Sigmoid colon (tissue), 4 donors: Measurements from ENCODE around the gene GPRASP3.

Source experiments
- POLR2AphosphoS5 ChIP-seq, 4 donors: sonication (generic); formaldehyde crosslinking; IDR thresholded peaks; one replicate each; pipeline ENCODE4 v1.6.1; 2017; ENCODE audit warnings: antibody characterized with exemption in 4 of 4
- TF ChIP-seq, protein P1 (sequence below), 4 experiments: fragments of 450-650 bp in 3 of 4; fragments of 200-600 bp in 1 of 4; IDR thresholded peaks; one replicate each; pipeline ENCODE4 v1.5.1; 2016 to 2019; ENCODE audit warnings: antibody characterized with exemption in 4 of 4, mild to moderate bottlenecking in 3 of 4, moderate library complexity in 2 of 4

- TF ChIP-seq POLR2AphosphoS5 (IDR thresholded peaks at IDR 0.05): peak; percentile 37 to 78 (median 64)
- TF ChIP-seq, protein P1, sequence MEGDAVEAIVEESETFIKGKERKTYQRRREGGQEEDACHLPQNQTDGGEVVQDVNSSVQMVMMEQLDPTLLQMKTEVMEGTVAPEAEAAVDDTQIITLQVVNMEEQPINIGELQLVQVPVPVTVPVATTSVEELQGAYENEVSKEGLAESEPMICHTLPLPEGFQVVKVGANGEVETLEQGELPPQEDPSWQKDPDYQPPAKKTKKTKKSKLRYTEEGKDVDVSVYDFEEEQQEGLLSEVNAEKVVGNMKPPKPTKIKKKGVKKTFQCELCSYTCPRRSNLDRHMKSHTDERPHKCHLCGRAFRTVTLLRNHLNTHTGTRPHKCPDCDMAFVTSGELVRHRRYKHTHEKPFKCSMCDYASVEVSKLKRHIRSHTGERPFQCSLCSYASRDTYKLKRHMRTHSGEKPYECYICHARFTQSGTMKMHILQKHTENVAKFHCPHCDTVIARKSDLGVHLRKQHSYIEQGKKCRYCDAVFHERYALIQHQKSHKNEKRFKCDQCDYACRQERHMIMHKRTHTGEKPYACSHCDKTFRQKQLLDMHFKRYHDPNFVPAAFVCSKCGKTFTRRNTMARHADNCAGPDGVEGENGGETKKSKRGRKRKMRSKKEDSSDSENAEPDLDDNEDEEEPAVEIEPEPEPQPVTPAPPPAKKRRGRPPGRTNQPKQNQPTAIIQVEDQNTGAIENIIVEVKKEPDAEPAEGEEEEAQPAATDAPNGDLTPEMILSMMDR (IDR thresholded peaks at IDR 0.05): no peak
These were observed 48.6 kb downstream of the GPRASP3 start for GRCh38 chrX:102768987-102769761.
